ENCODE results near the gene GTF2H4. TPM values are rescaled to one million over a fixed set of nuclear protein-coding genes. Genes with fewer than 3 reads are reported as not detected.

Gene GTF2H4
- total RNA-seq, 1 experiment from 2014 or later = 33.9 TPM

GRCh38 chr6:30877419-30878262, 30.4 kb upstream of the GTF2H4 start:
- TF ChIP-seq CTCF (IDR thresholded peaks at IDR 0.05; ENCODE audit: unreplicated experiment) = peak; percentile 90
- Mint-ChIP-seq H3K36me3 (ENCODE audit: insufficient read depth, unreplicated experiment) (no peaks in the 10 kb centered on the region), H3K27me3 (ENCODE audit: insufficient read depth, unreplicated experiment) (no peaks in the 10 kb centered on the region), H3K9me3 (ENCODE audit: unreplicated experiment) (no peaks in the 10 kb centered on the region), H3K4me1 (ENCODE audit: insufficient read depth, unreplicated experiment) (peaks cover 40% of the 10 kb centered on the region), H3K27ac (ENCODE audit: low read depth, unreplicated experiment) (peak overlapping the region; percentile 95), H3K4me3 (ENCODE audit: unreplicated experiment) (peak overlapping the region; percentile 61)
- DNase-seq (ENCODE audit: unreplicated experiment) = peak; percentile 93
- no TSS peak for BruUV-seq (replicated peaks)
- POLR2A ChIA-PET = interaction anchor here (0.7 to 4.5 kb wide), 14 partner anchors 8 to 395 kb away, joined by 3 to 80 read pairs (median 8); partner anchors contain the start of genes DDR1, NRM and VARS2
- CTCF ChIA-PET = interaction anchor here (0.6 to 4.9 kb wide), 26 partner anchors 8 to 209 kb away, joined by 3 to 92 read pairs (median 5); partner anchors contain the start of gene VARS2
- intact Hi-C loops (cut with micrococcal nuclease) = loop anchor here (1.0 to 2.0 kb wide), 4 partner anchors 49 to 395 kb away; partner anchors contain the start of genes FLOT1 and PPP1R18

GRCh38 chr6:30879684-30880427, 28.2 kb upstream of the GTF2H4 start:
- Mint-ChIP-seq H3K27me3 (ENCODE audit: insufficient read depth, unreplicated experiment) (no peaks in the 10 kb centered on the region), H3K4me1 (ENCODE audit: insufficient read depth, unreplicated experiment) (peaks cover 47% of the 10 kb centered on the region), H3K9me3 (ENCODE audit: unreplicated experiment) (no peaks in the 10 kb centered on the region), H3K36me3 (ENCODE audit: insufficient read depth, unreplicated experiment) (peaks cover 4% of the 10 kb centered on the region), H3K4me3 (ENCODE audit: unreplicated experiment) (no peak overlapping the region), H3K27ac (ENCODE audit: low read depth, unreplicated experiment) (no peak overlapping the region)
- POLR2A ChIA-PET = interaction anchor here (7.2 kb wide), 1 partner anchor 52 kb away, joined by 64 read pairs; no protein-coding TSS in a partner anchor
- intact Hi-C loops (cut with micrococcal nuclease) = no loop called here
- CTCF ChIA-PET = interaction anchor here (0.8 to 6.3 kb wide), 8 partner anchors 10 to 190 kb away, joined by 3 to 92 read pairs (median 7); partner anchors contain the start of gene VARS2
- BruUV-seq (replicated peaks) = no TSS peak
- DNase-seq (ENCODE audit: unreplicated experiment) = no peak
- TF ChIP-seq CTCF (IDR thresholded peaks at IDR 0.05; ENCODE audit: unreplicated experiment) = no peak

- Mint-ChIP-seq H3K36me3 (ENCODE audit: insufficient read depth, unreplicated experiment) (peaks cover 4% of the 10 kb centered on the region), H3K27me3 (ENCODE audit: insufficient read depth, unreplicated experiment) (no peaks in the 10 kb centered on the region), H3K4me3 (ENCODE audit: unreplicated experiment) (no peak overlapping the region), H3K4me1 (ENCODE audit: insufficient read depth, unreplicated experiment) (peaks cover 45% of the 10 kb centered on the region), H3K27ac (ENCODE audit: low read depth, unreplicated experiment) (no peak overlapping the region), H3K9me3 (ENCODE audit: unreplicated experiment) (no peaks in the 10 kb centered on the region)
- no TSS peak for BruUV-seq (replicated peaks)
- intact Hi-C loops (cut with micrococcal nuclease) = no loop called here
- POLR2A ChIA-PET = interaction anchor here (0.6 to 7.2 kb wide), 4 partner anchors 21 to 200 kb away, joined by 3 to 100 read pairs (median 34); partner anchors contain the start of gene VARS2
- CTCF ChIA-PET = interaction anchor here (0.6 to 6.3 kb wide), 9 partner anchors 9 to 1920 kb away, joined by 3 to 54 read pairs (median 5); partner anchors contain the start of gene VARS2
- DNase-seq (ENCODE audit: unreplicated experiment) = no peak
- no peak for TF ChIP-seq CTCF (IDR thresholded peaks at IDR 0.05; ENCODE audit: unreplicated experiment)
Observed at GRCh38 chr6:30880698-30881252, 27.2 kb upstream of the GTF2H4 start.

All from MCF 10A (cell line).